Panc1 (cell line): ENCODE results near the gene CLGN. TPM values are rescaled to one million over a fixed set of nuclear protein-coding genes. Genes with fewer than 3 reads are reported as not detected.

ENCODE experiments used
- ATAC-seq: fragments of 200-7000 bp; cut with Tn5 transposase; 2 replicates; pipeline ENCODE4 v1.9.1; 2020; ENCODE audit warnings: mild to moderate bottlenecking, moderate library complexity
- BruUV-seq: library from RNA; stranded (reverse); fragments of 400-500 nt; replicated peaks from 2 replicates; lab custom pipeline; 2021; lab: Mats Ljungman, UMichigan
- CTCF ChIA-PET: fragments of 300-600 bp; sonication (Branson Sonifier 250); formaldehyde crosslinking; loops from one replicate; lab custom pipeline; 2022; ENCODE audit warnings: antibody characterized with exemption; lab: Charles Lee
- POLR2A ChIA-PET: fragments of 300-600 bp; sonication (Branson Sonifier 250); formaldehyde crosslinking; loops from one replicate; lab custom pipeline; 2022; ENCODE audit warnings: antibody characterized with exemption; lab: Charles Lee
- DNase-seq: peaks from one replicate; pipeline ENCODE4 v3.0.0-alpha.2; 2010; ENCODE audit warnings: low read depth, low spot score
- H3K27ac ChIP-seq: 2 replicates; pipeline ENCODE4 v1.5.1; 2011; ENCODE audit warnings: mild to moderate bottlenecking, low read length, inconsistent platforms
- H3K27me3 ChIP-seq: fragments of 200-500 bp; sonication (Bioruptor generic); 2 replicates; pipeline ENCODE4 v1.6.0; 2014; ENCODE audit warnings: low read length, inconsistent platforms; ENCODE audit not compliant: control insufficient read depth, insufficient read depth
- H3K36me3 ChIP-seq: fragments of 200-500 bp; sonication (Bioruptor generic); 2 replicates; pipeline ENCODE4 v1.5.1; 2014; ENCODE audit warnings: inconsistent platforms, mild to moderate bottlenecking, low read length, moderate library complexity; ENCODE audit not compliant: control insufficient read depth, insufficient read depth
- H3K4me1 ChIP-seq: 2 replicates; pipeline ENCODE4 v1.5.1; 2011; ENCODE audit warnings: inconsistent platforms, mild to moderate bottlenecking, low read length, moderate library complexity; ENCODE audit not compliant: control insufficient read depth, insufficient read depth
- H3K4me3 ChIP-seq, 2 experiments: 2 replicates each; pipeline ENCODE4 v1.5.1; 2011 to 2012; ENCODE audit warnings: low read depth in 2 of 2, low read length in 2 of 2, mild to moderate bottlenecking in 2 of 2, inconsistent platforms in 1 of 2, moderate library complexity in 1 of 2
- H3K9me3 ChIP-seq: fragments of 200-500 bp; sonication (Bioruptor generic); 2 replicates; pipeline ENCODE4 v1.5.1; 2014; ENCODE audit warnings: low read depth, mild to moderate bottlenecking, inconsistent platforms, low read length, moderate library complexity; ENCODE audit not compliant: control insufficient read depth, insufficient read depth
- CTCF ChIP-seq: fragments of 450-650 bp; IDR thresholded peaks from 2 replicates; pipeline ENCODE4 v1.5.1; 2017; ENCODE audit warnings: mild to moderate bottlenecking
- POLR2AphosphoS5 ChIP-seq: IDR thresholded peaks from 2 replicates; pipeline ENCODE4 v1.6.1; 2012; ENCODE audit warnings: mild to moderate bottlenecking, low read depth, low read length, moderate library complexity
- REST ChIP-seq, 2 experiments: IDR thresholded peaks; 2 replicates each; pipeline ENCODE4 v1.6.1; 2011 to 2012; ENCODE audit warnings: low read depth in 2 of 2, control low read depth in 1 of 2, low read length in 1 of 2, mild to moderate bottlenecking in 1 of 2, moderate library complexity in 1 of 2; ENCODE audit not compliant: insufficient read depth in 1 of 2
- SIN3A ChIP-seq: IDR thresholded peaks from 2 replicates; pipeline ENCODE4 v1.6.1; 2012; ENCODE audit warnings: low read depth, mild to moderate bottlenecking, low read length, moderate library complexity, borderline replicate concordance; ENCODE audit not compliant: insufficient read depth
- TCF7L2 ChIP-seq: IDR thresholded peaks from 2 replicates; pipeline ENCODE4 v1.6.1; 2011; ENCODE audit warnings: mild to moderate bottlenecking, low read depth, low read length, inconsistent platforms
- in situ Hi-C: cut with HindIII; loops from 2 replicates; pipeline ENCODE4 v1.10.0; 2016; ENCODE audit warnings: low sequenced_read_pairs, low pct_unique_long_range_greater_than_20kb
- intact Hi-C: fragments of 100-400 bp; cut with micrococcal nuclease; formaldehyde crosslinking; loops from one replicate; pipeline ENCODE4 v1.10.0; 2022; ENCODE audit not compliant: unreplicated experiment
- total RNA-seq: library from RNA; stranded (reverse); gene quantifications from one replicate; pipeline ENCODE4 v1.2.1, GENCODE V29; 2021; ENCODE audit not compliant: unreplicated experiment

CLGN gene
- total RNA-seq, 1 experiment from 2014 or later = 5.4 TPM

GRCh38 chr4:140368686-140369085 is 58.8 kb downstream of the CLGN start:
- Histone ChIP-seq H3K27me3 (no peaks in the 10 kb centered on the region), H3K27ac (no peak overlapping the region), H3K4me1 (0 out of 2 replicates have a peak, but pooled peaks cover 3% of the 10 kb centered on the region), H3K36me3 (no peaks in the 10 kb centered on the region; the same call in 1 of the 2 replicates), H3K4me3 (no peak overlapping the region), H3K9me3 (no peaks in the 10 kb centered on the region)
- ATAC-seq (no peak), DNase-seq (no peak)
- TF ChIP-seq CTCF = no peak
- no peak for TF ChIP-seq POLR2AphosphoS5
- TF ChIP-seq TCF7L2 = no peak
- TF ChIP-seq REST (IDR thresholded peaks at IDR 0.05; ENCODE audit: insufficient read depth in 1 of 2, low read depth in 2 of 2, low read length in 1 of 2) = no peak
- TF ChIP-seq SIN3A = no peak
- BruUV-seq = no TSS peak
- POLR2A ChIA-PET = no interaction called here
- CTCF ChIA-PET = interaction anchor here (0.6 kb wide), 1 partner anchor 9 kb away, joined by 3 read pairs; no protein-coding TSS in a partner anchor
- in situ Hi-C loops = no loop called here
- intact Hi-C loops = no loop called here

- no TSS peak for BruUV-seq
- no peak for TF ChIP-seq POLR2AphosphoS5
- no peak for TF ChIP-seq CTCF
- no peak for TF ChIP-seq TCF7L2
- TF ChIP-seq SIN3A = no peak
- TF ChIP-seq REST (IDR thresholded peaks at IDR 0.05; ENCODE audit: insufficient read depth in 1 of 2, low read depth in 2 of 2, low read length in 1 of 2) = no peak
- H3K36me3 ChIP-seq = no peaks in the 10 kb centered on the region
- no peak overlapping the region for H3K27ac ChIP-seq
- H3K4me3 ChIP-seq = no peak overlapping the region
- intact Hi-C loops = no loop called here
- 0 out of 2 replicates have a peak, but pooled peaks cover 3% of the 10 kb centered on the region for H3K4me1 ChIP-seq
- in situ Hi-C loops = no loop called here
- no peaks in the 10 kb centered on the region for H3K9me3 ChIP-seq
- CTCF ChIA-PET = no interaction called here
- no peak for DNase-seq
- ATAC-seq = no peak
- POLR2A ChIA-PET = no interaction called here
- no peaks in the 10 kb centered on the region for H3K27me3 ChIP-seq
Measured at GRCh38 chr4:140367738-140368137, 59.7 kb downstream of the CLGN start.
